ENCODE data around the gene TMEM255B.
A peak's percentile ranks its signal among the peaks of the same experiment; 100 is the strongest.

TMEM255B gene

DNA sequence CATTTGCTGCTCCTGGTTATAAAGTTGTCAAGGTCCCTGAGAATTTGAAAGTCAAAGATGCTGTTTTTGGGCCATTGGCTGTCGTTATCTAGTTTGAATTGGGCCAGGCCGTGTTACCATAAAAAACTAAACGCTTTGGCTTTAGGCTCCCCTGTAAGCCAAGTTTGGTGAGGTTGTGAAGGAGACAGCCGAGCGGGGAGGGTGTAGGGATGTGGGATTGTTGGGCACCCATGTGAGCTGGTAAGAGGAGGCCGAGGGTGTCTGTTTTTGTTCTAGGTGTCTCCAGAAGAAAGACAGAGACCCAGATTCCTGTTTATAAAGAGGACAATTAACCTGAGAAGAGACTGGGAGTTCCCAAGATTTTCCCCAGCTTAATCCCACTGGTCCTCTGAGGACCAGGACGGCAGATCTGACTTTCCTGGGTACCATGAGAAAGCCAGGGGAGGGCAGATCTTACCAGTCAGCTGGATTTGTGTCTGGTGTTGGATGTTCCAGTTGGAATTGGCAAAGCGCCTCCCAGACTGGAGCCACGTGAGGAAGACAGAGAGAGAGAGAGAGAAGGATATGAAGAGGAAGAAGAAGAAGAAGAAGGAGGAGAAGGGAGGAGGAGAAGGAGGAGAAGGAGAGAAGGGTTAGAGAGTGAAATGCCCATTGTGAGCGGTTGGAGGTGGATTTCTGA lies 25.1 kb downstream of the TMEM255B start:
- Histone ChIP-seq H3K4me2 (ENCODE audit: low read length, poor library complexity, severe bottlenecking) (no peak overlapping the region), H4K91ac (ENCODE audit: low read length) (no peak overlapping the region), H3K27me3 (ENCODE audit: control insufficient read depth in 1 of 2, insufficient read depth in 1 of 2, low read length in 2 of 2) (peaks cover 2 to 3% of the 10 kb centered on the region in 2 experiments), H4K8ac (ENCODE audit: low read length) (no peak overlapping the region), H3K4ac (ENCODE audit: low read depth in 1 of 2, low read length in 2 of 2) (no peak overlapping the region), H2BK15ac (ENCODE audit: low read depth, poor library complexity, severe bottlenecking) (no peak overlapping the region), H3K14ac (ENCODE audit: low read length in 2 of 2) (no peak overlapping the region), H2BK120ac (ENCODE audit: low read depth, low read length) (no peak overlapping the region), H2BK5ac (ENCODE audit: low read depth, low read length, poor library complexity, severe bottlenecking) (no peak overlapping the region), H2AK5ac (ENCODE audit: low read length, severe bottlenecking) (no peak overlapping the region), H3K4me3 (ENCODE audit: insufficient read depth in 1 of 2, low read depth in 1 of 2, low read length in 2 of 2) (no peak overlapping the region), H3K23ac (ENCODE audit: low read length in 2 of 2) (no peak overlapping the region), H2AFZ (ENCODE audit: low read depth, low read length) (no peak overlapping the region), H3K9me3 (ENCODE audit: control insufficient read depth, low read length) (no peaks in the 10 kb centered on the region), H2BK12ac (ENCODE audit: low read length in 2 of 2) (no peak overlapping the region), H3K4me1 (ENCODE audit: control insufficient read depth, insufficient read depth, low read depth, low read length) (peaks cover 10% of the 10 kb centered on the region), H3K9ac (ENCODE audit: low read length) (no peak overlapping the region), H3K36me3 (ENCODE audit: control insufficient read depth in 1 of 2, insufficient read depth in 2 of 2, low read depth in 1 of 2, low read length in 2 of 2) (peaks cover 0 to 6% of the 10 kb centered on the region in 2 experiments), H3K27ac (ENCODE audit: low read length, poor library complexity, severe bottlenecking) (no peak overlapping the region), H3K79me1 (replicated peaks; ENCODE audit: low read length, poor library complexity, severe bottlenecking) (no peaks in the 10 kb centered on the region), H3K18ac (ENCODE audit: low read depth in 1 of 2, low read length in 2 of 2) (no peak overlapping the region)
- WGBS, result 82% methylated on average over 9 of the region's 10 CpGs
- DNase-seq, result no peak

DNA sequence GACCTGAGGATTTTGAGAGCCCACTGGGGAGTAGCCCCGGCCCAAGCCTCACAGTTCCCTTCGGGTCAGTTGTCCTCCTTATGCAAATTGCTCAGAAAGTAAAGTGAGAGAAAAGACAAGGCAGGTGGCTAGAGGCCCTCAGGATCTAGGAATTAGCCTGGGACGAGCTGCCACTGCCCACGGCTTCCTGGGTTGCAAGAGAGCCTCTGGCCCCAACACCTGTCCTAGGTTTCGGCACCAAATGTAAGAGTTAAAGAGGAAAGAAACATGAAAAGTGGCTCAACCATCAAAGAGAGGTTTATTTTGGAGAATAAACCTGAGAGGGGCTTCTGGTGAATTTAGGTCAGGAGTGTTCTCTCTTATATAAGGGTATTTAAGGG lies 25.6 kb downstream of the TMEM255B start:
- Histone ChIP-seq H2BK5ac (ENCODE audit: low read depth, low read length, poor library complexity, severe bottlenecking) (no peak overlapping the region), H3K14ac (ENCODE audit: low read length in 2 of 2) (no peak overlapping the region), H3K4me3 (ENCODE audit: insufficient read depth in 1 of 2, low read depth in 1 of 2, low read length in 2 of 2) (no peak overlapping the region), H3K27me3 (ENCODE audit: control insufficient read depth in 1 of 2, insufficient read depth in 1 of 2, low read length in 2 of 2) (peaks cover 0 to 7% of the 10 kb centered on the region in 2 experiments), H3K4ac (ENCODE audit: low read depth in 1 of 2, low read length in 2 of 2) (no peak overlapping the region), H3K4me2 (ENCODE audit: low read length, poor library complexity, severe bottlenecking) (no peak overlapping the region), H3K27ac (ENCODE audit: low read length, poor library complexity, severe bottlenecking) (peak overlapping the region; percentile 16), H2BK15ac (ENCODE audit: low read depth, poor library complexity, severe bottlenecking) (no peak overlapping the region), H4K91ac (ENCODE audit: low read length) (no peak overlapping the region), H3K79me1 (replicated peaks; ENCODE audit: low read length, poor library complexity, severe bottlenecking) (no peaks in the 10 kb centered on the region), H3K9me3 (ENCODE audit: control insufficient read depth, low read length) (no peaks in the 10 kb centered on the region), H3K23ac (ENCODE audit: low read length in 2 of 2) (no peak overlapping the region), H2BK120ac (ENCODE audit: low read depth, low read length) (no peak overlapping the region), H2AFZ (ENCODE audit: low read depth, low read length) (no peak overlapping the region), H2AK5ac (ENCODE audit: low read length, severe bottlenecking) (no peak overlapping the region), H3K9ac (ENCODE audit: low read length) (peak overlapping the region; percentile 20), H4K8ac (ENCODE audit: low read length) (no peak overlapping the region), H2BK12ac (ENCODE audit: low read length in 2 of 2) (no peak overlapping the region), H3K4me1 (ENCODE audit: control insufficient read depth, insufficient read depth, low read depth, low read length) (peaks cover 10% of the 10 kb centered on the region), H3K18ac (ENCODE audit: low read depth in 1 of 2, low read length in 2 of 2) (no peak overlapping the region), H3K36me3 (ENCODE audit: control insufficient read depth in 1 of 2, insufficient read depth in 2 of 2, low read depth in 1 of 2, low read length in 2 of 2) (peaks cover 0 to 6% of the 10 kb centered on the region in 2 experiments)
- WGBS, result 81% methylated on average over 5 of the region's 5 CpGs
- no peak for DNase-seq

GRCh38 chr13:113785051-113786010 lies 26.3 kb downstream of the TMEM255B start:
- WGBS, result 83% methylated on average over 19 of the region's 19 CpGs
- Histone ChIP-seq H2BK5ac (ENCODE audit: low read depth, low read length, poor library complexity, severe bottlenecking) (no peak overlapping the region), H2BK120ac (ENCODE audit: low read depth, low read length) (no peak overlapping the region)

GRCh38 chr13:113786262-113786841 lies 27.3 kb downstream of the TMEM255B start:
- Histone ChIP-seq H3K4me1 (ENCODE audit: control insufficient read depth, insufficient read depth, low read depth, low read length) (peaks cover 10% of the 10 kb centered on the region), H3K23ac (ENCODE audit: low read length in 2 of 2) (no peak overlapping the region), H2AK5ac (ENCODE audit: low read length, severe bottlenecking) (no peak overlapping the region), H3K9ac (ENCODE audit: low read length) (no peak overlapping the region), H4K8ac (ENCODE audit: low read length) (no peak overlapping the region), H2BK12ac (ENCODE audit: low read length in 2 of 2) (no peak overlapping the region), H3K27me3 (ENCODE audit: control insufficient read depth in 1 of 2, insufficient read depth in 1 of 2, low read length in 2 of 2) (peaks cover 3 to 18% of the 10 kb centered on the region in 2 experiments), H2BK15ac (ENCODE audit: low read depth, poor library complexity, severe bottlenecking) (no peak overlapping the region), H3K4ac (ENCODE audit: low read depth in 1 of 2, low read length in 2 of 2) (no peak overlapping the region), H4K91ac (ENCODE audit: low read length) (no peak overlapping the region), H3K9me3 (ENCODE audit: control insufficient read depth, low read length) (no peaks in the 10 kb centered on the region), H2AFZ (ENCODE audit: low read depth, low read length) (no peak overlapping the region), H2BK5ac (ENCODE audit: low read depth, low read length, poor library complexity, severe bottlenecking) (no peak overlapping the region), H3K4me2 (ENCODE audit: low read length, poor library complexity, severe bottlenecking) (no peak overlapping the region), H3K79me1 (replicated peaks; ENCODE audit: low read length, poor library complexity, severe bottlenecking) (no peaks in the 10 kb centered on the region), H2BK120ac (ENCODE audit: low read depth, low read length) (no peak overlapping the region), H3K18ac (ENCODE audit: low read depth in 1 of 2, low read length in 2 of 2) (no peak overlapping the region), H3K14ac (ENCODE audit: low read length in 2 of 2) (no peak overlapping the region), H3K36me3 (ENCODE audit: control insufficient read depth in 1 of 2, insufficient read depth in 2 of 2, low read depth in 1 of 2, low read length in 2 of 2) (peaks cover 0 to 6% of the 10 kb centered on the region in 2 experiments), H3K27ac (ENCODE audit: low read length, poor library complexity, severe bottlenecking) (no peak overlapping the region), H3K4me3 (ENCODE audit: insufficient read depth in 1 of 2, low read depth in 1 of 2, low read length in 2 of 2) (no peak overlapping the region)
- peak; percentile 58 for DNase-seq
- 78% methylated on average over 17 of the region's 17 CpGs for WGBS

More at GRCh38 chr13:113785051-113786010, 26.3 kb downstream of the TMEM255B start:
- Histone ChIP-seq H3K4me2 (ENCODE audit: low read length, poor library complexity, severe bottlenecking) (no peak overlapping the region), H3K9ac (ENCODE audit: low read length) (peak overlapping the region; percentile 20), H2AFZ (ENCODE audit: low read depth, low read length) (no peak overlapping the region), H2BK12ac (ENCODE audit: low read length in 2 of 2) (no peak overlapping the region), H2AK5ac (ENCODE audit: low read length, severe bottlenecking) (peak overlapping the region; percentile 15), H4K91ac (ENCODE audit: low read length) (no peak overlapping the region), H3K4ac (ENCODE audit: low read depth in 1 of 2, low read length in 2 of 2) (no peak overlapping the region), H3K23ac (ENCODE audit: low read length in 2 of 2) (no peak overlapping the region), H3K36me3 (ENCODE audit: control insufficient read depth in 1 of 2, insufficient read depth in 2 of 2, low read depth in 1 of 2, low read length in 2 of 2) (peaks cover 0 to 6% of the 10 kb centered on the region in 2 experiments), H3K14ac (ENCODE audit: low read length in 2 of 2) (no peak overlapping the region), H3K27ac (ENCODE audit: low read length, poor library complexity, severe bottlenecking) (peak overlapping the region; percentile 40), H3K4me1 (ENCODE audit: control insufficient read depth, insufficient read depth, low read depth, low read length) (peaks cover 10% of the 10 kb centered on the region), H3K4me3 (ENCODE audit: insufficient read depth in 1 of 2, low read depth in 1 of 2, low read length in 2 of 2) (no peak overlapping the region), H3K18ac (ENCODE audit: low read depth in 1 of 2, low read length in 2 of 2) (no peak overlapping the region), H2BK15ac (ENCODE audit: low read depth, poor library complexity, severe bottlenecking) (no peak overlapping the region), H3K27me3 (ENCODE audit: control insufficient read depth in 1 of 2, insufficient read depth in 1 of 2, low read length in 2 of 2) (peaks cover 0 to 9% of the 10 kb centered on the region in 2 experiments), H3K79me1 (replicated peaks; ENCODE audit: low read length, poor library complexity, severe bottlenecking) (no peaks in the 10 kb centered on the region), H4K8ac (ENCODE audit: low read length) (no peak overlapping the region), H3K9me3 (ENCODE audit: control insufficient read depth, low read length) (no peaks in the 10 kb centered on the region)
- DNase-seq, result peak; percentile 58
